Ureter (tissue), 1 donor: ENCODE results near the gene FADS1. TPM values are rescaled to one million over a fixed set of nuclear protein-coding genes. Genes with fewer than 3 reads are reported as not detected.

Experiments used
- DNase-seq: peaks from one replicate; pipeline ENCODE4 v3.0.0-alpha.2; 2020; ENCODE audit warnings: low spot score
- total RNA-seq: library from RNA; stranded (reverse); gene quantifications from one replicate; pipeline ENCODE4 v1.2.4, GENCODE V29; 2023
- donor health status: DM: yes; HTN: yes; CAD: no.

The FADS1 gene
- total RNA-seq, 1 donor from 2014 or later, result 40.7 TPM

DNA sequence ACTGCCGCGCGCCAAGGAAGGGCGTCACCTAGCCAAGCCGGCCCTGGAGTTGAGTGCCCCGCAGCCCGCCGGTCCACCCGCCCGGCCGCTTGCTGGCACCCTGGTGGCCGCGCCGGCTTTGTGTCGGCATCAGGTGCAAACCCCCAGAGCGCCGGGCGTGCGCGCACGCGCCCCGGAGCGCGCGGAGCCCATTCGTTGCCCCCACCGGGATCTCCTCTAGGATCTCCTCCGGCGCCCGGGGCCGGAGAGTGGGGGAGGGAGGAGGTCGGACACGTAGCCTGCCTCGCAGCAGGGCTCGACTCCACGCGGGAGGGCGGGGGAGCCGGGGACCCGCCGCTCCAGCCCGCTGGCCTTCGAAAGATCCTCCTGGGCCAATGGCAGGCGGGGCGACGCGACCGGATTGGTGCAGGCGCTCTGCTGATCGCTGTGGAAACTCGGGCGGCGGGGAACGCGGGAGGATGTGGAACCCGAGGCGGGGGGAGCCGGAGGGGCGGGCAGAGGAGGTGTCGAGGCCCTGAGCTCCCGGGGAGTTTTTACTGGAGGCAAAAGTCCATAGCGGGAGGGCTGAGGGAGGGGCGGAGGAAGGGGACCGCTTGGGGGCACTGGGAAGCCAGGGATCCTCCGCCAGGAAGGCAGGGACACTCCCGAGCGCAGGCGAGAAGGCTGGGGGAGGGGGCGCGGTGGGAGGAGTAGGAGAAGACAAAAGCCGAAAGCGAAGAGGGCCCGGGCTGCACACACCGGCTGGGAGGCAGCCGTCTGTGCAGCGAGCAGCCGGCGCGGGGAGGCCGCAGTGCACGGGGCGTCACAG is 11.0 kb upstream of the FADS1 start, which contains the start of gene FADS2:
Gene FADS2, plus strand, starts transcription at position 730 of the 808 bp plus-strand sequence. CDS start 91 bp downstream, outside the sequence.
- peak; percentile 95 for DNase-seq

- peak; percentile 55 for DNase-seq
Observed at GRCh38 chr11:61826930-61827570, 10.2 kb upstream of the FADS1 start.

GRCh38 chr11:61820174-61820573 is 3.4 kb upstream of the FADS1 start:
- DNase-seq, result no peak

DNA sequence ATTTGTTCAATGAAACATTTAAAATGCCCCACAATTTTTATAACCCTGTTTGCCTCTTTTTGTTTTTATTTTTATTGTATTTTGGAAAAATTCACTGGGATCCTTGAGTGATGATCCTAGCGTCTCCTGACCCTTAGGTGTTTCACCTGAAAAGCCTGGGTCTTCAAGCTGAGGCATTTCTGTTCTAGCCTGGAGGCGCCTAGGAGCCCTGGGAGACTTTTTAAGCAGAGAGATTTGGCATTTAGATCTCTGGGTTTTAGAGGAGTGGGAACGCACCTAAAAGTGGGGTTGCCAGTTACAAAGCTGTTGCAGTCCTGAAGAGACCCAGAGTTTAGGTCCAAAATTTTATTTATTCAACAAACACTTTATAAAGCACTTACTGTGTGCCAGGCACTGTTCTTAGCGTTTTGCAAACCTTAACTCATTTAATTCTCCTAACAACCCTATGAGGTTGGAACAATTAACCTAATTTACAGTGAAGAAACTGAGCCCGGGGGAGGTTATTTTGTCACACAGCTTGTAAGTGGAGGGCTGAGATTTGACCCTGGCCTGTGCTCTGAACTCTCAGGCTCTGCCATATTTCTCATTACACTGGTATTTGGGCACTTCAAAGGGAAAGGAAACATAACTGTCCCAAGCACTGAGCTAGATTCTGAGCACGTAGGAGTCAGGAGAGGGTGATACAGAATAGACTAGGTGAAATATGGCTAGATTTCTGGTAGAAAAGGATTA is 834 bp upstream of the FADS1 start:
- no peak for DNase-seq

DNA sequence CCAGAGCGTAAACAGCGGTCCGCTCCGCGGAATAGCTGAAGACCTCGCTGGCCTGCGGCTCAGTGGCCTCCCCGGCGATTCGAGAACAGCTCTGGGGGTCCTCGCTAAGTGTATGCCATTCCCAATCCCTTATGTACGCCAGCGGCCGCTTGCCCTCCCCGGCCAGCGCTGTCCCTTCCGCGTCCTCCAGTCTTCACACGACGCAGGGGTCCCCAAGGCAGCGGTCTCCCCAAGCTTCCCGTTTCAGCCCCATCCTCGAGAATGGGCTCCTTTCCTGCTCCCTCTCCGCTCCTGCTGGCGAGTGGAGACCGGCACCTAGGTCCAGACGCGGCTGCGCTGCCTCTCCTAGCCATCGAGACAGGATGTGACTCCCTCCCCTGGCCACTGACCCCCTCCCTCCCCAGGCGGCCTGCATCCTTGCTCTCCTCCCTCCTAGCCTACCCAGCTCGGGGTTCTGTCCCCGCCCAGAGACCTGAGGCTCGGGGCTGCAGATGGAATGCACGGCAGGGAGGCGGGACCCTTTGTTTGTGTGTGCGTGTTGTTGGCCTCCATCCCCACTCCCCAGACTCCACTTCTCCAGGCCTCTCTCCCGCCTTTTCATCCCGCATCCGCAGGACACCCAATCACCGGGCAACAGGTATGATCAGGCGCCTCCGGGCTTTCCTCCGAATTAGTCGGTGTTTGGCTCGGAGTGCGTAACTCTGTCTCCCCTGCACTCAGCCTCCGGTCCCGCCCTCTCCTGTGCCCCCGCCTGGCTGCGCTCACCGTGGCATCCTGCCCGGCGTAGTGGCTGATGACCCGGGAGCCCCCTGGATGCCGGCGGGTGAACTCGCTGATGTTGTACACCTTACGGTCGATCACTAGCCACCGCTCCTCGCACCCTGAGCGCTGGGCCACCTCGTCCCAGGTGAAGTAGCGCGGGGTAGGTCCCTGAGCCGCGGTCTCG is 740 bp downstream of the FADS1 start:
- peak; percentile 67 for DNase-seq

DNA sequence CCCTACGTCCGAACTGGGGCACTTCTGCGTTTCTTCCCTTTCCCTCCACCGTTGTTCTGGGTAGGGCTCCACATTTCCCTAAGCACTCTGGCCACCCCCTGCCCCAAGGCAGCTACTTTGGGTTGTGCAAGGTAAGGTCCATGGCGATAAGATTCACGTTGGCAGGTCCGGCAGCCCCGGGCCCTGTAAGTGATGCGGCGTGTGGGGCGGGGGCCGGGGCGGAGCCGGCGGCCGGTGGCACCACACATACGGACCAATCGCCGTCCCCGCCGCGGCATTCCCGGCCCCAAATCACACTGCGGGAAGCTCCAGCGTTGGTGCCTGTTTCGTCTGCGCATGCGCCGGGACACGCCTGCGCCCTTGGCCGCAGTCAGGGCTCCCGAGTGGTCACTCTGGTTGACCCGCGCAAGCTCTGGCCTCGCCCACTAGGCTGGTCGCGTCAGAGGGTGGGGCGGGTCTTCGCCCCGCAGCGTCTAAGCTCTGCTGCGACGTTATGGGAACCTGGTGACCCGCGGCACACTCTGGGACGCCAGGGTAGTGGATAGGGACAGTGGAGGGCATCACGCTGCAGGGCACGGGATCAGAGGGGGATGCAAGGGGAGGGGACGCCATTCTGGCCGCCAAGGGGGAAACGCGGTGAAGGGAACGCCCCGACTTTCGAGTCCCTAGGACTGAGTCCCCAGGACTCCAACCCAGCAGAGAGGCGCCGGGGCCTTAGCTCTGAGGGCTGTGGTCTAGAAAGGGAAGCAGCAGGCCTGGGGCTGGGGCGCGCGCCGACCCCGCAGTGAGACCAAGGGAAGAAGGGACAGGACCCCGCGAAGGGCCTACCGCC is 1.6 kb downstream of the FADS1 start:
- peak; percentile 94 for DNase-seq

- no peak for DNase-seq
Observed at GRCh38 chr11:61814247-61814957, 2.4 kb downstream of the FADS1 start.

GRCh38 chr11:61812736-61813411 is 3.9 kb downstream of the FADS1 start:
- DNase-seq, result no peak

GRCh38 chr11:61811831-61812230 is 5.0 kb downstream of the FADS1 start:
- no peak for DNase-seq

- no peak for DNase-seq
Observed at GRCh38 chr11:61810671-61811175, 6.1 kb downstream of the FADS1 start.

GRCh38 chr11:61806785-61807184 is 10.0 kb downstream of the FADS1 start:
- DNase-seq, result no peak

DNA sequence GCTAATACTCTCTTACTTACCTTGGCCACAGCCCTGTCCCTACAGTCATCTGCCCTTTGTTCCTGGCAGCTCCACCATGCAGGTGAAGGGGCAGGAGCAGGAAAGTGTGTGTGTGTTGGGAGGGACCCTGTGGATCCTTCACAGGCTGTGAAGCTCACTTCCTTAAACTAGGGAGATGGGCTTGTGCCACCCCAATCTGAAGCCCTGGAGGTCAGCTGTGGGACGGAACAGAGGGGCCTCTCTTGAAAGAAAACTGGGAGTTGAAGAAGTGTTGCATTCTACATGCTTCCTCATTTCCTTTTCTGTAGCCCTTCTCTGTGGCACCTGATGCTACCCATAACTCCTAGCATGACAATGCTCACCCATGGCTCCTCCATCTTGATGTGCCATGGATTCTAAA is 11.7 kb downstream of the FADS1 start:
- no peak for DNase-seq

GRCh38 chr11:61803889-61804647 is 12.7 kb downstream of the FADS1 start:
- DNase-seq, result no peak

GRCh38 chr11:61802605-61803004 is 14.2 kb downstream of the FADS1 start:
- no peak for DNase-seq

- DNase-seq, result no peak
Observed at GRCh38 chr11:61800331-61801281, 16.2 kb downstream of the FADS1 start.

- DNase-seq, result no peak
Observed at GRCh38 chr11:61799665-61800284, 17.0 kb downstream of the FADS1 start.
